Measurements from ENCODE around the gene NOD1. TPM values are rescaled to one million over a fixed set of nuclear protein-coding genes. Genes with fewer than 3 reads are reported as not detected.
A peak's percentile ranks its signal among the peaks of the same experiment; 100 is the strongest.

NOD1 gene
- total and polyA plus RNA-seq, 2 of the 8 experiments (the other 6 are each of a cell fraction or from before 2014, with no cell fraction given): 3.8 to 6.5 TPM

DNA sequence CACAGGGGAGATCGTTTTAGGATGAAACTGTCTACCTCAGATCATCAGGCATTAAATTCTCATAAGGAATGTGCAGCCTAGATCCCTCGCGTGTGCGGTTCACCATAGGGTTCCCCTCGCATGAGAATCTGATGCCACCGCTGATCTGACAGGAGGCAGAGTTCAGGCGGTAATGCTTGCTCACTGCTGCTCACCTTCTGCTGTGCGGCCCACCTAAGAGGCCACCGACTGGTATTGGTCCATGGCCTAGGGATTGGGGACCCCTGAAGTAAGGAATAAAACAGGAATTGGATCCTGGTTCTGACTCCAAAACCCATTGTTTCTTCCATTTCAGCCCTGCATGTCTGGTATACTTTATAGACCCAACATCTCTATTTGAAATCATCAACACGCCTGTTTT lies 4.1 kb downstream of the NOD1 start:
- ChIA-PET CTCF (ENCODE audit: partially characterized antibody) (interaction anchor here (1.6 kb wide), 1 partner anchor 309 kb away, joined by 3 read pairs; no protein-coding TSS in a partner anchor), POLR2A (ENCODE audit: partially characterized antibody) (interaction anchor here (1.8 kb wide), 1 partner anchor 24 kb away, joined by 8 read pairs; no protein-coding TSS in a partner anchor)
- no peaks in the 10 kb centered on the region for H3K36me3 ChIP-seq (ENCODE audit: control insufficient read depth in 2 of 4, insufficient read depth in 4 of 4, low read length in 3 of 4)
- no peak overlapping the region for H4K8ac ChIP-seq (ENCODE audit: extremely low read depth, insufficient read depth, low read length)
- DNase-seq (ENCODE audit: low read depth in 1 of 2, low spot score in 2 of 2) (peak in 1 of 2 experiments; percentile 31), FAIRE-seq (no peak)
- peaks cover 0 to 7% (median 3%) of the 10 kb centered on the region in 4 experiments; a peak in 3 of 7 replicates for H3K27me3 ChIP-seq (replicated peaks in 1 of 4; ENCODE audit: control insufficient read depth in 3 of 4, extremely low read depth in 1 of 4, insufficient read depth in 3 of 4, low read length in 3 of 4)
- H3K4me3 ChIP-seq (ENCODE audit: extremely low read depth in 1 of 4, insufficient read depth in 2 of 4, low read depth in 3 of 4, low read length in 4 of 4): no peak overlapping the region
- no peak overlapping the region for H3K18ac ChIP-seq (ENCODE audit: extremely low read depth, low read length)
- H3K79me2 ChIP-seq (ENCODE audit: control insufficient read depth in 1 of 2, insufficient read depth in 2 of 2, low read length in 2 of 2): no peaks in the 10 kb centered on the region
- H2BK5ac ChIP-seq (ENCODE audit: low read depth, low read length): no peak overlapping the region
- H3K4me2 ChIP-seq (ENCODE audit: insufficient read depth in 1 of 2, low read depth in 2 of 2, low read length in 2 of 2): no peak overlapping the region
- no peak overlapping the region for H3K4ac ChIP-seq (replicated peaks; ENCODE audit: insufficient read length, low read depth, low read length)
- H3K4me1 ChIP-seq (replicated peaks in 1 of 4; ENCODE audit: control insufficient read depth in 3 of 4, insufficient read depth in 4 of 4, low read length in 3 of 4): peaks cover 5 to 9% (median 6%) of the 10 kb centered on the region in 4 experiments; a peak in 5 of 7 replicates
- no peak overlapping the region for H3K14ac ChIP-seq (ENCODE audit: insufficient read length)
- WGBS, 2 experiments (ENCODE audit: extremely low coverage in 1 of 2, insufficient coverage in 1 of 2, insufficient read length in 1 of 2, insufficient replicate concordance in 2 of 2, low coverage in 1 of 2, low lambda C conversion rate in 2 of 2, missing lambda C conversion rate in 1 of 2): 92% methylated on average over 10 of the region's 10 CpGs; no CpG with 5 or more reads in 1 of the 2 experiments
- no peaks in the 10 kb centered on the region for H3K9me3 ChIP-seq (ENCODE audit: insufficient read depth in 2 of 2, low read depth in 1 of 2, low read length in 1 of 2)
- peaks cover 11% of the 10 kb centered on the region; the same call in 1 of the 2 replicates for H3K23me2 ChIP-seq (ENCODE audit: low read depth, low read length)
- no peak overlapping the region for H2AFZ ChIP-seq (ENCODE audit: low read length)
- H2BK12ac ChIP-seq (ENCODE audit: low read depth, low read length): no peak overlapping the region
- H4K20me1 ChIP-seq (replicated peaks in 1 of 2; ENCODE audit: control insufficient read depth in 1 of 2, insufficient read depth in 2 of 2, low read length in 2 of 2): no peaks in the 10 kb centered on the region
- no peak overlapping the region for H2BK15ac ChIP-seq (ENCODE audit: low read length)
- H3K27ac ChIP-seq (ENCODE audit: low read depth, low read length): no peak overlapping the region
- no peak overlapping the region for H4K5ac ChIP-seq (ENCODE audit: insufficient read length, low read depth, low read length)
- H3K56ac ChIP-seq (replicated peaks; ENCODE audit: insufficient read length, low read depth, low read length): no peak overlapping the region
- H2BK120ac ChIP-seq (replicated peaks; ENCODE audit: low read depth, low read length): no peak overlapping the region
- H3K79me1 ChIP-seq (ENCODE audit: low read depth, low read length): no peaks in the 10 kb centered on the region; the same call in 1 of the 2 replicates
- H2BK20ac ChIP-seq (ENCODE audit: low read length): no peak overlapping the region
- no peak overlapping the region for H3K9ac ChIP-seq (replicated peaks in 1 of 4; ENCODE audit: extremely low read depth in 1 of 4, low read depth in 3 of 4, low read length in 3 of 4)
- H3K23ac ChIP-seq (ENCODE audit: insufficient read length): no peak overlapping the region
- no peak overlapping the region for H2AK5ac ChIP-seq (ENCODE audit: low read depth, low read length)
- no peak overlapping the region for H4K91ac ChIP-seq (replicated peaks; ENCODE audit: insufficient read length, low read length)
- TF ChIP-seq BACH1 (IDR thresholded peaks at IDR 0.05; ENCODE audit: low read length): no peak
- TF ChIP-seq RFX5 (IDR thresholded peaks at IDR 0.05; ENCODE audit: borderline replicate concordance, low read depth, low read length): no peak
- TF ChIP-seq GABPA (IDR thresholded peaks at IDR 0.05; ENCODE audit: borderline replicate concordance, insufficient read depth, low read length): no peak
- no peak for TF ChIP-seq TCF12 (IDR thresholded peaks at IDR 0.05; ENCODE audit: low read depth, low read length)
- TF ChIP-seq TAF7 (optimal IDR thresholded peaks at IDR 0.05; ENCODE audit: borderline replicate concordance, low read depth, low read length): no peak
- TF ChIP-seq, protein P1, sequence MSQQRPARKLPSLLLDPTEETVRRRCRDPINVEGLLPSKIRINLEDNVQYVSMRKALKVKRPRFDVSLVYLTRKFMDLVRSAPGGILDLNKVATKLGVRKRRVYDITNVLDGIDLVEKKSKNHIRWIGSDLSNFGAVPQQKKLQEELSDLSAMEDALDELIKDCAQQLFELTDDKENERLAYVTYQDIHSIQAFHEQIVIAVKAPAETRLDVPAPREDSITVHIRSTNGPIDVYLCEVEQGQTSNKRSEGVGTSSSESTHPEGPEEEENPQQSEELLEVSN (IDR thresholded peaks at IDR 0.05): no peak
- TF ChIP-seq, protein P2, sequence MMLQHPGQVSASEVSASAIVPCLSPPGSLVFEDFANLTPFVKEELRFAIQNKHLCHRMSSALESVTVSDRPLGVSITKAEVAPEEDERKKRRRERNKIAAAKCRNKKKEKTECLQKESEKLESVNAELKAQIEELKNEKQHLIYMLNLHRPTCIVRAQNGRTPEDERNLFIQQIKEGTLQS (IDR thresholded peaks at IDR 0.05; ENCODE audit: insufficient read depth, low read depth, low read length): no peak
- no peak for TF ChIP-seq GTF2F1 (IDR thresholded peaks at IDR 0.05; ENCODE audit: borderline replicate concordance, low read depth, low read length)
- TF ChIP-seq RXRA (IDR thresholded peaks at IDR 0.05; ENCODE audit: insufficient read depth, low read depth, low read length): no peak
- TF ChIP-seq HDAC2 (IDR thresholded peaks at IDR 0.05; ENCODE audit: borderline replicate concordance in 1 of 2, low read depth in 2 of 2, low read length in 2 of 2): no peak
- no peak for TF ChIP-seq CEBPB (IDR thresholded peaks at IDR 0.05; ENCODE audit: low read depth, low read length)
- TF ChIP-seq FOSL1 (IDR thresholded peaks at IDR 0.05; ENCODE audit: insufficient read depth, low read depth, low read length): no peak

All from H1 (cell line).